Right cardiac atrium (tissue), 5 donors: ENCODE measurements around the gene TRAPPC11. TPM values are rescaled to one million over a fixed set of nuclear protein-coding genes. Genes with fewer than 3 reads are reported as not detected.
"Not testable (repeated sequence)": the region's sequence is repeated elsewhere in the genome, so short reads cannot be mapped to it uniquely, and the experiment has no call there.

ENCODE experiments used
- ATAC-seq, 2 donors: fragments of 200-7000 bp; cut with Tn5 transposase; one replicate each; pipeline versions ENCODE4 v1.8.0 to v1.9.1; 2020; ENCODE audit warnings: moderate library complexity in 2 of 2, mild to moderate bottlenecking in 1 of 2
- DNase-seq, 3 donors: peaks; one replicate each; pipeline ENCODE4 v3.0.0-alpha.2; 2020
- H3K27ac ChIP-seq: one replicate; pipeline ENCODE4 v1.5.1; 2013; ENCODE audit warnings: mild to moderate bottlenecking, low read length, control low read depth, moderate library complexity
- H3K27me3 ChIP-seq: one replicate; pipeline ENCODE4 v1.6.1; 2013; ENCODE audit not compliant: control insufficient read depth, insufficient read depth
- H3K4me1 ChIP-seq: one replicate; pipeline ENCODE4 v1.6.1; 2013; ENCODE audit warnings: low read length; ENCODE audit not compliant: control insufficient read depth, insufficient read depth
- H3K4me3 ChIP-seq: one replicate; pipeline ENCODE4 v1.5.1; 2013; ENCODE audit warnings: low read length, control low read depth
- H3K9me3 ChIP-seq: one replicate; pipeline ENCODE4 v1.6.1; 2013; ENCODE audit warnings: low read length; ENCODE audit not compliant: control insufficient read depth
- WGBS: extraction: QIAGEN DNeasy Blood & Tissue Kit; methylation state at CpG from one replicate; pipeline ENCODE4 v1.1.7; 2013; 5-methylcytosine and 5-hydroxymethylcytosine counted together
- intact Hi-C, 4 donors: fragments of 100-400 bp; cut with DNase I; formaldehyde crosslinking; loops; one replicate each; pipeline versions ENCODE4 v1.11.0 to v1.14.0; 2022 to 2023
- polyA plus RNA-seq: library from polyadenylated mRNA; stranded (reverse); fragments of 200-250 nt; gene quantifications from one replicate; pipeline ENCODE4 v1.2.3, GENCODE V29; 2013
- total RNA-seq, 4 donors: library from RNA; stranded (reverse); fragmentation: NEBNext Ultra II Directional; extraction: Animal tissue kit (Norgen Biotek cat#: 25700); gene quantifications; one replicate each; pipeline ENCODE4 v1.2.1, GENCODE V29; 2021
- donor health status: healthy with polysubstance abuse.
- donor health status: DM: no; HTN: yes; CAD: no.
- donor health status: DM: no; HTN: no; CAD: no.
- donor health status: DM: no; HTN: yes; CAD: no; lungs with severe emphysema.
- donor health status: DM: yes; HTN: yes; CAD: no.

TRAPPC11 gene
- total and polyA plus RNA-seq, 5 donors, result 12.6 to 21.4 (median 20.3) TPM

DNA sequence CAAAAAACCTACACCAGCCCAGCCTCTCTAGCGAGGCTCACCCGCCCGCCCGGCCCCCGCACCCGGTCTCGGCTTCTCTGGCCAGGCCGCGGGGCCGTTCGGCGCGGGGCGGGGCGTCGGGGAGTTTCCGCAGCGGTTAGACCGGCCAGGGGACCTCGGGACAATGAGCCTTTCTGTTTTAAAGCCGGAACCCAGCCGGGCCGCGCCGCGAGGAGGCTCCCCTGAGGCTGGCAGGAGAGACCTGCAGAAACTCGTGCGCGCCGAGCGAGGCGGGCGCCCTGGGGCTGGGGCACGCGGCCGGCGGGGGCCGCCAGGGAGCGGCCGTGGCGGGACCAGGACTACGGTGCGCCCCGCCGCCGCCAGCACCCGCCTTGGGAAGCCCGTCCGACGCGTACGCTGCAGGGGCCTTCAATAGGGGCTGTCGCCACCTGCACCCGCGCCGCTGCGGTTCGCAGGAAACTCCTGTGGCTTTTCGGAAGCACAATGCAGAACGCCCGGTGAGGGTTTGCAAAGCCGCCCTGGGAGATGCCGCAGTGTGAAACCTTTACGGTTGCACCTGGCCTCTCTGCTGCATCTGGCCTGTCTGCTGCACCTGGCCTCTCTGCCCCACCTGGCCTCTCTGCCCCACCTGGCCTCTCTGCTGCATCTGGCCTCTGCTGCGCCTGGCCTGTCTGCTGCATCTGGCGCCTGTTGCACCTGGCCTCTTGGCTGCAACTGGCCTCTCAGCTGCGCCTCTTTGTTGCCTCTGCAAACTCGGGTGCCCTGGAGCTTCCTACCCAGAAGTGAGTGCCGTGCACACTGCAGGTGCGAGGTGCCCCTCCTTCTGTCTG, 63.9 kb downstream of the TRAPPC11 start:
- Histone ChIP-seq H3K27me3 (no peaks in the 10 kb centered on the region), H3K4me1 (no peaks in the 10 kb centered on the region), H3K9me3 (no peaks in the 10 kb centered on the region), H3K4me3 (peak overlapping the region; percentile 52), H3K27ac (no peak overlapping the region)
- 9% methylated on average over 70 of the region's 70 CpGs for WGBS
- DNase-seq (peak; percentile 72 to 85 (median 81)), ATAC-seq (peak; percentile 76 to 81)
- intact Hi-C loops, result loop anchor here in 1 of 4 donors (10.0 kb wide), 1 partner anchor 442 kb away; no protein-coding TSS in a partner anchor

DNA sequence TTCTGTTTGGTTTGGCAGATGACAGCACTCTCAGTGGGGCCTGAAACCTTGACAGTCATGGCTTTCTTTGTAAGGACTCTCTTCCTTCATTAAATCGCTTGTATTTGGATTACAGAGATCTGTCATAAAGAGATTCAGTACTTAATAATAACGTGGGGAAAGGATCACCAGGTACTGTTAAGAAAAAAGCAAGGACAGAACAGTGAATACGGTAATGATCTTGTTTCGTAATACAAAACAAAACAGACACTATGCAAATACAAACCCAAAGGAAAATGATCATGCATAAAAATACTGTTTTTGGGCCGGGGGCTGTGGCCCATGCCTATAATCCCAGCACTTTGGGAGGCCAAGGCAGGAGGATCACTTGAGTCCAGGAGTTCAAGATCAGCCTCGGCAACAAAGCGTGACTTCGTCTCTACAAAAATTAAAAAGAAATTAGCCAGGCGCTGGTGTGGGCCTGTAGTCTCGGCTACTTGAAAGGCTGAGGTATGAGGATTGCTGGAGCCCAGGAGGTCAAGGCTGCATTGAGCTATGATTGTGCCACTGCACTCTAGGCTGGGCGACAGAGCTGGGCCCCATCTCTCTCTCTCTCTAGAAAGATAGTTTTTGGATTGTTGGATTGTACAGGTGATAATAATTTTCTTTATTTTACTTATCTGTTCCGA, 64.6 kb downstream of the TRAPPC11 start:
- H3K4me1 ChIP-seq, result no peaks in the 10 kb centered on the region
- no peak overlapping the region for H3K4me3 ChIP-seq
- DNase-seq, result no peak
- intact Hi-C loops, result loop anchor here in 1 of 4 donors (10.0 kb wide), 1 partner anchor 441 kb away; no protein-coding TSS in a partner anchor
- no peak for ATAC-seq
- 90% methylated on average over 12 of the region's 12 CpGs for WGBS
- H3K27ac ChIP-seq, result no peak overlapping the region
- H3K9me3 ChIP-seq, result no peaks in the 10 kb centered on the region
- no peaks in the 10 kb centered on the region for H3K27me3 ChIP-seq

DNA sequence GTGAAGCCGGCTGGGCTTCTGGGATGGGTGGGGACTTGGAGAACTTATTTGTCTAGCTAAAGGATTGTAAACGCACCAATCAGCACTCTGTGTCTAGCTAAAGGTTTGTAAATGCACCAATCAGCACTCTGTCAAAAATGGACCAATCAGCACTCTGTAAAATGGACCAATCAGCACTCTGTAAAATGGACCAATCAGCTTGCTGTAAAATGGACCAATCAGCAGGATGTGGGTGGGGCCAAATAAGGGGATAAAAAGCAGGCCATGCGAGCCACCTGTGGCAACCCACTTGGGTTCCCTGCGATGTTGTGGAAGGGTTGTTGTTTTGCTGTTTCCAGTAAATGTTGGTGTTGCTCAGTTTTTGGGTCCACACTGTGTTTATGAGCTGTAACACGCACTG, 66.5 kb downstream of the TRAPPC11 start:
- H3K27me3 ChIP-seq, H3K27ac ChIP-seq, H3K4me1 ChIP-seq, H3K4me3 ChIP-seq, H3K9me3 ChIP-seq, DNase-seq, ATAC-seq: not testable (repeated sequence)
- intact Hi-C loops, result loop anchor here in 1 of 4 donors (10.0 kb wide), 1 partner anchor 439 kb away; no protein-coding TSS in a partner anchor
- 96% methylated on average over 5 of the region's 5 CpGs for WGBS

DNA sequence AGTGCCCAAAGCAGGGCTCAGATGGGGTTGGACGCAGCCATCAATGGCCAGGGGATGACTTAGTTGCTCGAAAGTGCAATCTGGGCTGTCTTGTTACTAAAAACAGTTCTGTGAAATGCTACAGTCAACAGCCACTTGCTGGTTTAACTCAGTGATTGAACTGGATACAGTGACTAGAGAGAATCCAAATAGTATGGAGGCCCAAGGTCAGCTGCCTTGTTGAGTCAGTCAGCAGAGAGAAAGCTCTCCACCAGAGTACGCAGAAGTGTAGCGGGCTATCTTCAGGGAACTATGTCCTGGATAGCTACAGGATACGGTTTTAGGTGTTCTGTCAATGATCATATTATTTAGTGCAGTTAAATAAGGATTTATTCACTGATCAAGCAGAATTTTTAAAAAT, 68.4 kb downstream of the TRAPPC11 start:
- WGBS, result 91% methylated on average over 5 of the region's 5 CpGs
- DNase-seq (no peak), ATAC-seq (no peak)
- Histone ChIP-seq H3K27me3 (no peaks in the 10 kb centered on the region), H3K9me3 (no peaks in the 10 kb centered on the region), H3K4me1 (no peaks in the 10 kb centered on the region), H3K4me3 (no peak overlapping the region), H3K27ac (no peak overlapping the region)
- intact Hi-C loops, result loop anchor here in 1 of 4 donors (10.0 kb wide), 1 partner anchor 437 kb away; no protein-coding TSS in a partner anchor

DNA sequence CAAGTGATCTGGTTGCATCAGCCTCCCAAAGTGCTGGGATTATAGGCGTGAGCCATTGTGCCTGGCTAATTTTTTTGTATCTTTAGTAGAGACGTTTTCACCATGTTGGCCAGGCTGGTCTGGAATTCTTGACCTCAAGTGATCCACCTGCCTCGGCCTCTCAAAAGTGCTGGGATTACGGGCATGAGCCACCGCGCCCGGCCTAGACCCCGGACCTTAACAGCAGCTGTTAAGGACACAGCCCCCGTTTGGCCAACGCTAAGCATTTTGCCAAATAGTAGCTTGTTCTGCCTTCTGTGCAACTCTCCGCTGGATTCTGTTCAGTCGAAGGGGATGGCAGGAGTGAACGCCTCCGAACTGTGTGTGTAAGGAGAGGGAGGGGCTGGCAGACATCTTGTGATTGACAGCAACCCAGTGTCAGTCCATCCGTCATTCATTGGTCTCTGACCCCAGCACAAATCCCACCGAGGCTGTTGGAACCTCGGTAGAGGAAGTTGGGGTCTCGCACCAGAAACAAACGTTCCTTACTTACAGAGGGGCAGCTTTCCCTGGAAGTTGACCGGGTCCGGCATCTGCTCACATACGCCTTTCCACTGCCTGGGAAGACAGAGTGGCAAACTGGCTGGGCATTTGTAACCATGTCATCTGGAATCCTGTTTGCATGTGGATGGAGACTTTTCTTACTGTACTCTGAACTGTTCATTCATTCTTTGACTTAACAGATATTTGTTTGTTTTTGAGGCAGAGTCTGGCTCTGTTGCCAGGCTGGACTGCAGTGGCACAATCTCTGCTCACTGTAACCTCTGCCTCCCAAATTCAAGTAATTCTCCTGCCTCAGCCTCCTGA, 69.4 kb downstream of the TRAPPC11 start:
- WGBS, result 77% methylated on average over 22 of the region's 22 CpGs
- no peak overlapping the region for H3K4me3 ChIP-seq
- no peaks in the 10 kb centered on the region for H3K27me3 ChIP-seq
- H3K9me3 ChIP-seq, result no peaks in the 10 kb centered on the region
- DNase-seq (no peak), ATAC-seq (no peak)
- intact Hi-C loops, result loop anchor here in 1 of 4 donors (10.0 kb wide), 1 partner anchor 436 kb away; no protein-coding TSS in a partner anchor
- H3K4me1 ChIP-seq, result no peaks in the 10 kb centered on the region
- H3K27ac ChIP-seq, result no peak overlapping the region

DNA sequence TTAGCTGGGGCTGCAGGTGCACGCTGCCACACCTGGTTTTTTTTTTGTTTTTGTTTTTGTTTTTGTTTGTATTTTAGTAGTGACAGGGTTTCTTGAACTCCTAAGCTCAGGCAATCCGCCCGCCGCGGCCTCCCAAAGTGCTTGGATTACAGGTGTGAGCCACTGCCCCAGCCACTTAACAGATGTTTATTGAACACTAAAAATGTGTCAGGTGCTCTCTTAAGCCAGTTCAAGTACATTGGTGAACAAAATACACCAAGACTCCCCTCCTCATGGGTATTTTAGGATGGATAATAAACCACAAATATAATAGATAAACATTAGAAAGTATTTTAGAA, 69.9 kb downstream of the TRAPPC11 start:
- DNase-seq (no peak), ATAC-seq (no peak)
- no peaks in the 10 kb centered on the region for H3K4me1 ChIP-seq
- WGBS, result 92% methylated on average over 5 of the region's 5 CpGs
- H3K27me3 ChIP-seq, result no peaks in the 10 kb centered on the region
- no peak overlapping the region for H3K27ac ChIP-seq
- intact Hi-C loops, result loop anchor here in 1 of 4 donors (10.0 kb wide), 1 partner anchor 436 kb away; no protein-coding TSS in a partner anchor
- H3K4me3 ChIP-seq, result no peak overlapping the region
- H3K9me3 ChIP-seq, result no peaks in the 10 kb centered on the region

DNA sequence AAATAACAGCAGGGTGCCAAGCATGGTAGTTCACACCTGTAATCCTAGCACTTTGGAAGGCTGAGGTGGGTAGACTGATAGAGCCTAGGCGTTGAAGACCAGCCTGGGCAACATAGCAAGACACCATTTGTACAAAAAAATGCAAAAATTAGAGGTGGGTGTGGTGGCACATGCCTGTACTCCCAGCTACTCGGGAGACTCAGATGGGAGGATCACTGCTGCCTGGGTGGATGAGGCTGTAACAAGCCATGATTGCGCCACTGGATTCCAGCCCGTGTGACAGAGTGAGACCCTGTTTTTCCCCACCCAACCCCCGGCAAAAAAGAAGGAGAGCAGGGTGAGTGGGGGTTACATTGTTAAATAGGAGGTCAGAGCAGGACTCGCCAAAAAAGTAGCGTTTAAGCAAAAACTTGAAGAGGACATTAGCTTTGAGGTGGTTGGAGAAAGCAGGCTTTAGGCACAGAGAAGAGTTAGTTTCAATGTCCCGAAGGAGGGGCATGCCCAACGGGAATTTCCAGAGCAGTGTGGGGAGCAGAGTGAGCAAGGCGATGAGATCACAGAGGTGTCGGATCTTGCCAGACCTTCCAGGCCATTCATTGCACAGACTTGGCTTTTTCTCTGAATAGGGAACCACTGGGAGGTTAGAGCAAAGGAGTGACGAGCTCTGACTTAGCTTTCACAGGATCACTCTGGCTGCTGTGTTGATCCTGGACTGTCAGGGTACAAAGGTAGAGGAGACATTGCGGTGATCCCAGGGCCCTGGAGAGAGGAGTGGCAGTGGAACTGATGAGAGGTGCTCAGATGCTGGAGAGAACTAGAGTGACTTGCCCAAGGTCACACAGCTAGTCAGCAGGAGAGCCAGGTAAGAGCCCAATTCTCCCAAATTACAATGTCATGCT, 70.6 kb downstream of the TRAPPC11 start:
- no peak for ATAC-seq
- no peaks in the 10 kb centered on the region for H3K4me1 ChIP-seq
- no peak overlapping the region for H3K27ac ChIP-seq
- no peak overlapping the region for H3K4me3 ChIP-seq
- H3K27me3 ChIP-seq, result no peaks in the 10 kb centered on the region
- intact Hi-C loops, result loop anchor here in 1 of 4 donors (10.0 kb wide), 1 partner anchor 435 kb away; no protein-coding TSS in a partner anchor
- WGBS, result 71% methylated on average over 13 of the region's 13 CpGs
- no peaks in the 10 kb centered on the region for H3K9me3 ChIP-seq
- DNase-seq, result no peak

DNA sequence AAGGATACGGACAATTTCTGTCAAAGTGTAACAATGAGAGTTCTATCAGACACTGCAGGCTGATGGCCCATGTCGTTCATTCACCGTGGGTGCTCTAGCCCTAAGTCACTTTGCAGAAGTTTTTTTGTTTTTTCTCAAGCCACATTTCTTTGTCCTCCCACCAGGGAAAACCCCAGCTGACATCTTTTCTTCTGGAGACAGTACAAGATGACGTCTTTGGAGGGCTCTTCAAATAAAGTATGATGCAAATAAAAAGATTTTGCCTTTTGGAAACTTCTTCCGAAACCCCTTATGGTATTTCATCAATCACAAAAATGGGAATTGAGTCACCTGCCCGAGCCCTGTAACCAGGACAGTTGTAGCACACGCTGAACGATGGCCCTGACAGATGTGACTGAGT, 73.2 kb downstream of the TRAPPC11 start:
- ATAC-seq, result no peak
- 89% methylated on average over 8 of the region's 8 CpGs for WGBS

DNA sequence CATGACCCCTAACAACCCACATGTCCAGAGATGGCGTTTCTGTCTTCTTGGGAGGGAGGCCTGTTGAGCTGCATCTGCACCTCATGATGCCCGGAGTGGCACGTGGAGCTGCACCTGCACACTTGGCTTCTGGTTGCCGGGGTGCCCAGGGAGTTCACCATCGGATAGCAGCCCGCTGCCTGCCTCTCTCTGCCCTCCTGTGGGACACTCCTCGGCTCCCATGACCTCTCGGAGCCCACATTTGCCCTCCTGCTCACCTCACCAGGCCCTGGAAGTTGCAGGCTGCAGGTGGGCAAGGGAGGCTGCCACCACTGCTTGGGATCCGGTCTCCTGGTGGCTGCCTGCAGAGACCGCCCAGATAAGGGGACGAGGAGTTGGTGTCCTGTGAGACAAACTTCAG, 74.1 kb downstream of the TRAPPC11 start:
- DNase-seq (no peak), ATAC-seq (no peak)
- intact Hi-C loops, result no loop called here
- Histone ChIP-seq H3K4me1 (no peaks in the 10 kb centered on the region), H3K27me3 (no peaks in the 10 kb centered on the region), H3K4me3 (no peak overlapping the region), H3K9me3 (no peaks in the 10 kb centered on the region), H3K27ac (no peak overlapping the region)
- WGBS, result 89% methylated on average over 11 of the region's 11 CpGs

More for the DNA sequence above, 73.2 kb downstream of the TRAPPC11 start:
- DNase-seq, result no peak
- no peaks in the 10 kb centered on the region for H3K4me1 ChIP-seq
- no peak overlapping the region for H3K27ac ChIP-seq
- H3K9me3 ChIP-seq, result no peaks in the 10 kb centered on the region
- intact Hi-C loops, result no loop called here
- no peaks in the 10 kb centered on the region for H3K27me3 ChIP-seq
- H3K4me3 ChIP-seq, result no peak overlapping the region
